Loucy (cell line): ENCODE data around the gene GNA15.

Experiments
- H2AFZ ChIP-seq: fragments of 200-600 bp; sonication (generic); 2 replicates; pipeline ENCODE4 v1.6.0; 2016; ENCODE audit warnings: antibody characterized with exemption, mild to moderate bottlenecking, low read length, moderate library complexity
- H3F3A ChIP-seq: fragments of 200-600 bp; 2 replicates; pipeline ENCODE4 v1.6.0; 2016; ENCODE audit warnings: antibody characterized with exemption, low read depth, mild to moderate bottlenecking
- H3K27me3 ChIP-seq: fragments of 200-600 bp; sonication (generic); 2 replicates; pipeline ENCODE4 v1.6.1; 2014; ENCODE audit warnings: low read length, mild to moderate bottlenecking; ENCODE audit not compliant: insufficient read depth, poor library complexity, severe bottlenecking
- H3K36me3 ChIP-seq: fragments of 200-600 bp; sonication (generic); 2 replicates; pipeline ENCODE4 v1.6.1; 2016; ENCODE audit warnings: low read length; ENCODE audit not compliant: insufficient read depth
- H3K4me1 ChIP-seq: fragments of 200-600 bp; sonication (generic); 2 replicates; pipeline ENCODE4 v1.5.1; 2014; ENCODE audit warnings: low read length, mild to moderate bottlenecking; ENCODE audit not compliant: insufficient read depth, poor library complexity, severe bottlenecking
- H3K4me2 ChIP-seq: fragments of 200-600 bp; sonication (generic); 2 replicates; pipeline ENCODE4 v1.6.0; 2014; ENCODE audit warnings: antibody characterized with exemption, low read length, low read depth, mild to moderate bottlenecking; ENCODE audit not compliant: poor library complexity, severe bottlenecking
- H3K4me3 ChIP-seq: fragments of 200-600 bp; sonication (generic); 2 replicates; pipeline ENCODE4 v1.5.1; 2014; ENCODE audit warnings: low read length, mild to moderate bottlenecking, mixed read lengths; ENCODE audit not compliant: poor library complexity, severe bottlenecking
- H3K79me2 ChIP-seq: fragments of 200-600 bp; sonication (generic); 2 replicates; pipeline ENCODE4 v1.6.1; 2014; ENCODE audit warnings: low read length; ENCODE audit not compliant: insufficient read depth
- H3K9ac ChIP-seq: fragments of 200-600 bp; sonication (generic); 2 replicates; pipeline ENCODE4 v1.6.0; 2014; ENCODE audit warnings: mild to moderate bottlenecking, low read depth, low read length, moderate library complexity; ENCODE audit not compliant: poor library complexity, severe bottlenecking
- H3K9me2 ChIP-seq: fragments of 200-600 bp; sonication (generic); replicated peaks from 2 replicates; pipeline ENCODE4 v1.6.1; 2016; ENCODE audit warnings: low read depth, low read length, mixed read lengths
- H3K9me3 ChIP-seq: fragments of 200-600 bp; sonication (generic); 2 replicates; pipeline ENCODE4 v1.6.1; 2014; ENCODE audit warnings: mild to moderate bottlenecking, antibody characterized with exemption, low read length, low read depth; ENCODE audit not compliant: insufficient read depth
- H4K20me1 ChIP-seq: fragments of 200-600 bp; sonication (generic); 2 replicates; pipeline ENCODE4 v1.6.0; 2014; ENCODE audit warnings: antibody characterized with exemption, low read length, mild to moderate bottlenecking; ENCODE audit not compliant: insufficient read depth, poor library complexity, severe bottlenecking
- EZH2phosphoT487 ChIP-seq: fragments of 200-600 bp; IDR thresholded peaks from 2 replicates; pipeline ENCODE4 v1.6.1; 2018; ENCODE audit warnings: antibody characterized with exemption, mild to moderate bottlenecking, moderate library complexity, borderline replicate concordance
- TF ChIP-seq, protein P1 (sequence below): fragments of 200-600 bp; sonication (generic); conservative IDR thresholded peaks from 2 replicates; pipeline ENCODE4 v1.5.1; 2014; ENCODE audit warnings: mild to moderate bottlenecking, antibody characterized with exemption, low read length

GNA15 gene

GRCh38 chr19:3098515-3099346, 37.1 kb upstream of the GNA15 start:
- Histone ChIP-seq H3K9me3 (no peaks in the 10 kb centered on the region), H4K20me1 (peaks cover 4% of the 10 kb centered on the region), H3K4me1 (peaks cover 17% of the 10 kb centered on the region), H3K9ac (no peak overlapping the region), H3K4me3 (no peak overlapping the region), H3K4me2 (peak overlapping the region; percentile 49), H3F3A (no peaks in the 10 kb centered on the region), H2AFZ (no peak overlapping the region), H3K9me2 (no peaks in the 10 kb centered on the region), H3K79me2 (0 out of 2 replicates have a peak, but pooled peaks cover 4% of the 10 kb centered on the region), H3K27me3 (peaks cover 13% of the 10 kb centered on the region), H3K36me3 (no peaks in the 10 kb centered on the region)
- TF ChIP-seq, protein P1, sequence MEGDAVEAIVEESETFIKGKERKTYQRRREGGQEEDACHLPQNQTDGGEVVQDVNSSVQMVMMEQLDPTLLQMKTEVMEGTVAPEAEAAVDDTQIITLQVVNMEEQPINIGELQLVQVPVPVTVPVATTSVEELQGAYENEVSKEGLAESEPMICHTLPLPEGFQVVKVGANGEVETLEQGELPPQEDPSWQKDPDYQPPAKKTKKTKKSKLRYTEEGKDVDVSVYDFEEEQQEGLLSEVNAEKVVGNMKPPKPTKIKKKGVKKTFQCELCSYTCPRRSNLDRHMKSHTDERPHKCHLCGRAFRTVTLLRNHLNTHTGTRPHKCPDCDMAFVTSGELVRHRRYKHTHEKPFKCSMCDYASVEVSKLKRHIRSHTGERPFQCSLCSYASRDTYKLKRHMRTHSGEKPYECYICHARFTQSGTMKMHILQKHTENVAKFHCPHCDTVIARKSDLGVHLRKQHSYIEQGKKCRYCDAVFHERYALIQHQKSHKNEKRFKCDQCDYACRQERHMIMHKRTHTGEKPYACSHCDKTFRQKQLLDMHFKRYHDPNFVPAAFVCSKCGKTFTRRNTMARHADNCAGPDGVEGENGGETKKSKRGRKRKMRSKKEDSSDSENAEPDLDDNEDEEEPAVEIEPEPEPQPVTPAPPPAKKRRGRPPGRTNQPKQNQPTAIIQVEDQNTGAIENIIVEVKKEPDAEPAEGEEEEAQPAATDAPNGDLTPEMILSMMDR = no peak
- TF ChIP-seq EZH2phosphoT487 = no peak

GRCh38 chr19:3099347-3100145, 36.3 kb upstream of the GNA15 start:
- TF ChIP-seq, protein P1 = no peak
- TF ChIP-seq EZH2phosphoT487 = no peak
- H3F3A ChIP-seq = no peaks in the 10 kb centered on the region
- peaks cover 13% of the 10 kb centered on the region for H3K27me3 ChIP-seq
- no peaks in the 10 kb centered on the region for H3K9me2 ChIP-seq
- H3K36me3 ChIP-seq = no peaks in the 10 kb centered on the region
- no peak overlapping the region for H3K9ac ChIP-seq
- peaks cover 4% of the 10 kb centered on the region for H4K20me1 ChIP-seq
- H3K4me2 ChIP-seq = peak overlapping the region; percentile 49
- no peak overlapping the region for H3K4me3 ChIP-seq
- peaks cover 17% of the 10 kb centered on the region for H3K4me1 ChIP-seq
- H3K79me2 ChIP-seq = peaks cover 4% of the 10 kb centered on the region; the same call in 1 of the 2 replicates
- no peaks in the 10 kb centered on the region for H3K9me3 ChIP-seq
- no peak overlapping the region for H2AFZ ChIP-seq

- H2AFZ ChIP-seq = no peak overlapping the region
- H3K4me3 ChIP-seq = no peak overlapping the region
- no peaks in the 10 kb centered on the region for H3K36me3 ChIP-seq
- peaks cover 10% of the 10 kb centered on the region for H3K4me1 ChIP-seq
- TF ChIP-seq, protein P1 = no peak
- no peak for TF ChIP-seq EZH2phosphoT487
- no peaks in the 10 kb centered on the region for H3K9me3 ChIP-seq
- no peaks in the 10 kb centered on the region for H3K9me2 ChIP-seq
- peaks cover 4% of the 10 kb centered on the region for H4K20me1 ChIP-seq
- peaks cover 6% of the 10 kb centered on the region for H3K27me3 ChIP-seq
- no peak overlapping the region for H3K4me2 ChIP-seq
- H3K79me2 ChIP-seq = no peaks in the 10 kb centered on the region; the same call in 1 of the 2 replicates
- H3K9ac ChIP-seq = no peak overlapping the region
- no peaks in the 10 kb centered on the region for H3F3A ChIP-seq
Measured at GRCh38 chr19:3100331-3100730, 35.5 kb upstream of the GNA15 start.
